Suprapubic skin (tissue), 4 donors: ENCODE data around the gene EHBP1L1. TPM values are rescaled to one million over a fixed set of nuclear protein-coding genes. Genes with fewer than 3 reads are reported as not detected.

Experiments used
- DNase-seq, 2 donors: peaks; one replicate each; pipeline ENCODE4 v3.0.0-alpha.2; 2019; ENCODE audit warnings: low spot score in 2 of 2
- H3K27ac ChIP-seq: fragments of 200-600 bp; sonication (generic); one replicate; pipeline ENCODE4 v1.5.1; 2019
- H3K27me3 ChIP-seq: fragments of 200-600 bp; sonication (generic); one replicate; pipeline ENCODE4 v1.5.1; 2019
- H3K36me3 ChIP-seq: fragments of 200-600 bp; sonication (generic); one replicate; pipeline ENCODE4 v1.5.1; 2019
- H3K4me1 ChIP-seq: fragments of 200-600 bp; sonication (generic); one replicate; pipeline ENCODE4 v1.5.1; 2019
- H3K4me3 ChIP-seq: fragments of 200-600 bp; sonication (generic); one replicate; pipeline ENCODE4 v1.5.1; 2019; ENCODE audit warnings: mild to moderate bottlenecking
- H3K9me3 ChIP-seq: fragments of 200-600 bp; sonication (generic); one replicate; pipeline ENCODE4 v1.5.1; 2019
- CTCF ChIP-seq, 2 donors: fragments of 200-600 bp in 1 of 2; fragments of 450-650 bp in 1 of 2; sonication (generic) in 1 of 2; IDR thresholded peaks; one replicate each; pipeline ENCODE4 v1.5.1; 2016 to 2019; ENCODE audit warnings: antibody characterized with exemption in 2 of 2, mild to moderate bottlenecking in 1 of 2, moderate library complexity in 1 of 2
- EP300 ChIP-seq: sonication (generic); formaldehyde crosslinking; IDR thresholded peaks from one replicate; pipeline ENCODE4 v1.6.1; 2017; ENCODE audit warnings: antibody characterized with exemption
- POLR2A ChIP-seq, 2 donors: fragments of 450-650 bp; IDR thresholded peaks; one replicate each; pipeline ENCODE4 v1.6.1; 2017; ENCODE audit warnings: antibody characterized with exemption in 2 of 2, mild to moderate bottlenecking in 2 of 2, moderate library complexity in 2 of 2
- POLR2AphosphoS5 ChIP-seq, 3 donors: sonication (generic); formaldehyde crosslinking; IDR thresholded peaks; one replicate each; pipeline ENCODE4 v1.6.1; 2017; ENCODE audit warnings: antibody characterized with exemption in 3 of 3
- WGBS: methylation state at CpG from one replicate; pipeline ENCODE4 v1.1.5; 2018; 5-methylcytosine and 5-hydroxymethylcytosine counted together
- total RNA-seq, 4 donors: library from RNA; depleted of rRNA; stranded (reverse); fragments of >200 nt; gene quantifications; one replicate each; pipeline ENCODE4 v1.1.0, GENCODE V29; 2016

The EHBP1L1 gene
- total RNA-seq, 4 donors from 2014 or later: 40.3 to 150 (median 56.2) TPM

GRCh38 chr11:65615950-65616574 is 40.2 kb downstream of the EHBP1L1 start:
- Histone ChIP-seq H3K4me1 (peaks cover 44% of the 10 kb centered on the region), H3K4me3 (peak overlapping the region; percentile 83), H3K27me3 (no peaks in the 10 kb centered on the region), H3K9me3 (no peaks in the 10 kb centered on the region), H3K27ac (peak overlapping the region; percentile 86), H3K36me3 (peaks cover 44% of the 10 kb centered on the region)
- TF ChIP-seq POLR2A (IDR thresholded peaks at IDR 0.05): no peak
- no peak for TF ChIP-seq CTCF (IDR thresholded peaks at IDR 0.05)
- no peak for TF ChIP-seq EP300
- no peak for TF ChIP-seq POLR2AphosphoS5 (IDR thresholded peaks at IDR 0.05)
- WGBS: 5% methylated on average over 8 of the region's 50 CpGs
- DNase-seq: no peak

- H3K36me3 ChIP-seq: peaks cover 49% of the 10 kb centered on the region
- TF ChIP-seq POLR2AphosphoS5 (IDR thresholded peaks at IDR 0.05) (no peak), EP300 (no peak), CTCF (IDR thresholded peaks at IDR 0.05) (no peak), POLR2A (IDR thresholded peaks at IDR 0.05) (no peak)
Measured at GRCh38 chr11:65616575-65617001, 40.7 kb downstream of the EHBP1L1 start.

GRCh38 chr11:65617136-65617850 is 41.4 kb downstream of the EHBP1L1 start:
- no peak overlapping the region for H3K27ac ChIP-seq
- H3K4me3 ChIP-seq: peak overlapping the region; percentile 83
- no peaks in the 10 kb centered on the region for H3K27me3 ChIP-seq
- H3K4me1 ChIP-seq: peaks cover 31% of the 10 kb centered on the region
- H3K36me3 ChIP-seq: peaks cover 52% of the 10 kb centered on the region
- 90% methylated on average over 3 of the region's 17 CpGs for WGBS
- no peak for DNase-seq
- TF ChIP-seq EP300: no peak
- no peak for TF ChIP-seq POLR2AphosphoS5 (IDR thresholded peaks at IDR 0.05)
- no peak for TF ChIP-seq POLR2A (IDR thresholded peaks at IDR 0.05)
- TF ChIP-seq CTCF (IDR thresholded peaks at IDR 0.05): no peak
- no peaks in the 10 kb centered on the region for H3K9me3 ChIP-seq

More at GRCh38 chr11:65616575-65617001, 40.7 kb downstream of the EHBP1L1 start:
- H3K9me3 ChIP-seq: no peaks in the 10 kb centered on the region
- H3K27me3 ChIP-seq: no peaks in the 10 kb centered on the region
- H3K4me3 ChIP-seq: peak overlapping the region; percentile 83
- H3K4me1 ChIP-seq: peaks cover 38% of the 10 kb centered on the region
- WGBS: 67% methylated on average over 6 of the region's 10 CpGs
- no peak overlapping the region for H3K27ac ChIP-seq
- DNase-seq: no peak

- no peak for DNase-seq
- H3K4me3 ChIP-seq: no peak overlapping the region
- 92% methylated on average over 16 of the region's 33 CpGs for WGBS
- no peak for TF ChIP-seq EP300
- no peak for TF ChIP-seq POLR2A (IDR thresholded peaks at IDR 0.05)
- no peak for TF ChIP-seq CTCF (IDR thresholded peaks at IDR 0.05)
- no peak for TF ChIP-seq POLR2AphosphoS5 (IDR thresholded peaks at IDR 0.05)
- H3K4me1 ChIP-seq: peaks cover 22% of the 10 kb centered on the region
- no peaks in the 10 kb centered on the region for H3K9me3 ChIP-seq
- H3K27me3 ChIP-seq: no peaks in the 10 kb centered on the region
- H3K36me3 ChIP-seq: peaks cover 59% of the 10 kb centered on the region
- H3K27ac ChIP-seq: no peak overlapping the region
Measured at GRCh38 chr11:65617990-65618751, 42.3 kb downstream of the EHBP1L1 start.

GRCh38 chr11:65618763-65619162 is 42.9 kb downstream of the EHBP1L1 start:
- 87% methylated on average over 7 of the region's 14 CpGs for WGBS
- no peak for TF ChIP-seq EP300
- TF ChIP-seq POLR2AphosphoS5 (IDR thresholded peaks at IDR 0.05): no peak
- TF ChIP-seq CTCF (IDR thresholded peaks at IDR 0.05): no peak
- TF ChIP-seq POLR2A (IDR thresholded peaks at IDR 0.05): no peak
- H3K4me1 ChIP-seq: peaks cover 17% of the 10 kb centered on the region
- no peak overlapping the region for H3K27ac ChIP-seq
- H3K4me3 ChIP-seq: no peak overlapping the region
- H3K9me3 ChIP-seq: no peaks in the 10 kb centered on the region
- no peaks in the 10 kb centered on the region for H3K27me3 ChIP-seq
- DNase-seq: no peak
- peaks cover 65% of the 10 kb centered on the region for H3K36me3 ChIP-seq
